ENCODE data around the gene BAHCC1. TPM values are rescaled to one million over a fixed set of nuclear protein-coding genes. Genes with fewer than 3 reads are reported as not detected.

The BAHCC1 gene
- total RNA-seq, 2 donors from 2014 or later: 11.4 to 28.9 TPM

DNA sequence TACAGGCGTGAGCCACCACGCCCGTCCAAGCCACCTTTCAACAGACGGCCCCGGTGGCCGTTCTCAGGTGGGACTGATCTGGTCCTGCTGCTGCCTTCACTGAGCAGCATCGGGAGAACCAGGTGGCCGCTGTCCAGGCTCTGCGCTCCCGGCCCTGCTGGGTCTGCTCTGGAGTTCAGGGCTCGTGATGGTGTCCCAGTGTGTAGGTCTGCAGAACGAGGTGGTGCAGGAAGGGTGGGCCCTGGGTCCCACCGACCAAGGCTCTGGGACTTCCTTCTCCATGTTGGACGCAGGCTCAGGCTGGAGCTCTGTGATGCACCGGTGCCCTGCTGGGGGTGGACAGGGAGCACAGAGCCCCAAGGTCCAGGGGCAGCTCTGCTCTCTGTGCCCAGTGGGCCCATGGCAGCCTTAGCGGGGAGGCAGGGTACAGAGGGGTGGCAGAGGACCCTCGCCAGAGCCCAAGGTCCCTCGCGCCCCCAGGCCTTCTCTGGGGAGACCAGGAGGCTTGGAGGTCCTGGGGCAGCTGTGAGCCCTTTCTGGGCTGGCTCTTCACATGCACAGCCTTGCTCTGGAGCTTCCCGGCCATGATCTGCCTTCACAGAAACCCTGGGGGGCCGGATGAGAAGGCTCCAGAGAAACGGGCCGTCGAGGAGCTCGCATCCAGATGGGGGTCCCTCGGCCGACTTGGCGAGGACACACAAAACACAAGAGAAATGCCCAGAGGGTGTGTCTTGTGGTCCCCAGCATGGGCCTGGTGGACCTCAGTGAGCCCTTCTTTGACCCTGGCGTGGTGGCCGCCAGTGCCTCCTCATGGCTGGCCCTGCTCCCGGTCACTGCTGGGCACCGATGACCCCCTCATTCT is 26.9 kb upstream of the BAHCC1 start:
- Histone ChIP-seq H3K4me3 (no peak overlapping the region), H3K36me3 (no peaks in the 10 kb centered on the region), H3K9me3 (no peaks in the 10 kb centered on the region), H3K4me1 (replicated peaks) (peaks cover 16% of the 10 kb centered on the region), H3K27ac (no peak overlapping the region), H3K27me3 (replicated peaks; ENCODE audit: insufficient read depth) (no peaks in the 10 kb centered on the region)
- intact Hi-C loops (cut with DNase I): no loop called here
- WGBS: 91% methylated on average over 30 of the region's 32 CpGs
- DNase-seq (ENCODE audit: low spot score): no peak
- TF ChIP-seq POLR2A (IDR thresholded peaks at IDR 0.05): no peak
- no peak for TF ChIP-seq POLR2AphosphoS5 (IDR thresholded peaks at IDR 0.05)
- TF ChIP-seq CTCF (IDR thresholded peaks at IDR 0.05): no peak

DNA sequence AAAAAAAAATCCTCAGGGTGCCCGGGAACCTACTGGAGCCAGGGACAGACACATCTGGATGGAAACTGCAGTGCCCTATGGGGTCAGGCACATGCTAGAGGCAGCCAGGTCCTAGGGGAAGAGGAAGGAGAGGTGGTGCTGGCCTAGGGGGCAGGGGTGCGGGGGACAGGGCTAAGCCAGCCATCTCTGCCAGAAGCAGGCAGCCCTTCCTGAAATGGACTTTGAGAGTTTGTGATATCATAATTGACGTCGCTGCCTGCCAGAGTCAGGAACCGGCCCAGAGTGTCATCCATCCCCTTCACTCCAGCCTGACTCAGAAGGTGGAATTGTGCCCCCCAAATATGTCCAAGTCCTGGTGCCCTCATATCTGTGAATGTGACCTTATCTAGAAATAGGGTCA is 25.0 kb upstream of the BAHCC1 start:
- H3K4me1 ChIP-seq (replicated peaks): peaks cover 6% of the 10 kb centered on the region
- intact Hi-C loops (cut with DNase I): no loop called here
- H3K27me3 ChIP-seq (replicated peaks; ENCODE audit: insufficient read depth): no peaks in the 10 kb centered on the region
- no peaks in the 10 kb centered on the region for H3K36me3 ChIP-seq
- no peak overlapping the region for H3K4me3 ChIP-seq
- TF ChIP-seq POLR2A (IDR thresholded peaks at IDR 0.05): no peak
- no peak for TF ChIP-seq CTCF (IDR thresholded peaks at IDR 0.05)
- no peak for TF ChIP-seq POLR2AphosphoS5 (IDR thresholded peaks at IDR 0.05)
- DNase-seq (ENCODE audit: low spot score): no peak
- H3K9me3 ChIP-seq: no peaks in the 10 kb centered on the region
- 86% methylated on average over 5 of the region's 5 CpGs for WGBS
- no peak overlapping the region for H3K27ac ChIP-seq

DNA sequence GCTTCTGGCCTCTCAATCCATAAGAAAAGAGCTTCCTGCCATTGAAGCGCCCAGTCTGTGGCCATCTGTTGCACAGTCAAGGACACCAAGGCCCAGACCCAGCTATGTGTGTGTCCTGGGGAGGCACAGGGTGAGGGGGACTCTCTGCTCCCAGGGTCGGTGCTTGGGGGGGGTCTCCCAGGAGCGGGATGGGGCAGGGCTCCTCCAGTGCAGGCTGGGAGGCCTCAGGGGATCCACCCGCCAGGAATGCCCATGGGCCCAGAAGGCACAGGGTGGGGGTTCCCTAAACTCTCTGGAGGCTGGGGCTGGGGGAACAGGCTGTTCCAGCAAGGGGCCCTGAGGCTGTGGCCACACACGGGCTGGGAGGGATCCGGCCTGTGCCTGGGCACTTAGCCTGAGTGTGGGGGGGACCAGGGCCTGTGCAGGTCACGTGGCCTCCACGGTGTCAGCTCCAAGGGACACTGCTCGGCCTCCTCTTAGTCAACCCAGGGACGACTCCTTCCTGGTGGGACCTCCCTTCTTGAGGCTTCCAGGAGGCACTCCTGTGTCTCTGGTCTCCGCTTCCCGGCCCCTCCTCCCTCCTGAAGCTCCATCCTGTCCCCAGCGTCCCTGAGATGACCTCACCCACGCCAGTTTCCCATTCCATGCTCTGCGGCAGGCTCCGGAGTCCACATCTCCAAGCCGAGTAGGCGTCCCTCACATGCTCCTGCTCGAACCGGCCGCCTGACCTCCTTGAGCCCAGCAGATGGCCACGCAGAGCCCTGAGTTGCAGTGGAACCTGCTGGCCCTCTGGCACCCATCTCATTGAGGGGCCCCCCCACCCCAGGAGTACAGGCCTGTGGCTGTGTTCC is 23.1 kb upstream of the BAHCC1 start:
- Histone ChIP-seq H3K4me1 (replicated peaks) (no peaks in the 10 kb centered on the region), H3K4me3 (no peak overlapping the region), H3K9me3 (no peaks in the 10 kb centered on the region), H3K27me3 (replicated peaks; ENCODE audit: insufficient read depth) (no peaks in the 10 kb centered on the region), H3K36me3 (no peaks in the 10 kb centered on the region), H3K27ac (peak overlapping the region; percentile 5 to 14)
- no peak for DNase-seq (ENCODE audit: low spot score)
- TF ChIP-seq CTCF (IDR thresholded peaks at IDR 0.05) (peak in 1 of 4 experiments; percentile 18), POLR2AphosphoS5 (IDR thresholded peaks at IDR 0.05) (no peak), POLR2A (IDR thresholded peaks at IDR 0.05) (no peak)
- intact Hi-C loops (cut with DNase I): no loop called here
- WGBS: 88% methylated on average over 20 of the region's 22 CpGs

GRCh38 chr17:81373536-81374160 is 21.6 kb upstream of the BAHCC1 start:
- Histone ChIP-seq H3K36me3 (no peaks in the 10 kb centered on the region), H3K27me3 (replicated peaks; ENCODE audit: insufficient read depth) (no peaks in the 10 kb centered on the region), H3K4me1 (replicated peaks) (no peaks in the 10 kb centered on the region), H3K27ac (no peak overlapping the region), H3K4me3 (no peak overlapping the region), H3K9me3 (no peaks in the 10 kb centered on the region)
- TF ChIP-seq POLR2A (IDR thresholded peaks at IDR 0.05) (no peak), POLR2AphosphoS5 (IDR thresholded peaks at IDR 0.05) (no peak), CTCF (IDR thresholded peaks at IDR 0.05) (no peak)
- intact Hi-C loops (cut with DNase I): no loop called here
- WGBS: 89% methylated on average over 24 of the region's 24 CpGs
- DNase-seq (ENCODE audit: low spot score): no peak

All from prostate gland (tissue), 2 donors.